LNCAP (cell line): Measurements from ENCODE around the gene PPP1R3C.

Experiments used
- TF ChIP-seq, protein P1 (sequence below): fragments of 450-650 bp; IDR thresholded peaks from 2 replicates; pipeline ENCODE4 v1.5.1; 2017; ENCODE audit warnings: mild to moderate bottlenecking

Gene PPP1R3C

DNA sequence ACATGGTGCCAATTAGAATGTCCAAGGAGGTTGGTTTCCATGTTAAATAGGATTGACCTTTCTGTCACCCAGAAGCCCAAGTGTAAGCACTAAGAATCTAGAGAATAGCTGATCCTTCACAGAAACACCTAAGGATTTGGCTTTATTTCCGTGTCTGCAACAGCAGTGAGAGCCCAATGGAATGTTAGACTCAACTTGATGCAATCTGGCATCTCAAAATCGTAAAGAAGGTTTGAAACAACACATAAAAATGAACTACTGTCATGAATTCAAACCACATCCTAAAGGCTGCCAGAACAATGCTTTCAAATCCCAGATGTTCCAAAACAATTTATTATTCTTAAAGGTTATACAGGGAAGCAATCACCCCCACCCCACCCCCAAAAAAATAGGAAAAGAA, 18.6 kb downstream of the PPP1R3C start:
- TF ChIP-seq, protein P1, sequence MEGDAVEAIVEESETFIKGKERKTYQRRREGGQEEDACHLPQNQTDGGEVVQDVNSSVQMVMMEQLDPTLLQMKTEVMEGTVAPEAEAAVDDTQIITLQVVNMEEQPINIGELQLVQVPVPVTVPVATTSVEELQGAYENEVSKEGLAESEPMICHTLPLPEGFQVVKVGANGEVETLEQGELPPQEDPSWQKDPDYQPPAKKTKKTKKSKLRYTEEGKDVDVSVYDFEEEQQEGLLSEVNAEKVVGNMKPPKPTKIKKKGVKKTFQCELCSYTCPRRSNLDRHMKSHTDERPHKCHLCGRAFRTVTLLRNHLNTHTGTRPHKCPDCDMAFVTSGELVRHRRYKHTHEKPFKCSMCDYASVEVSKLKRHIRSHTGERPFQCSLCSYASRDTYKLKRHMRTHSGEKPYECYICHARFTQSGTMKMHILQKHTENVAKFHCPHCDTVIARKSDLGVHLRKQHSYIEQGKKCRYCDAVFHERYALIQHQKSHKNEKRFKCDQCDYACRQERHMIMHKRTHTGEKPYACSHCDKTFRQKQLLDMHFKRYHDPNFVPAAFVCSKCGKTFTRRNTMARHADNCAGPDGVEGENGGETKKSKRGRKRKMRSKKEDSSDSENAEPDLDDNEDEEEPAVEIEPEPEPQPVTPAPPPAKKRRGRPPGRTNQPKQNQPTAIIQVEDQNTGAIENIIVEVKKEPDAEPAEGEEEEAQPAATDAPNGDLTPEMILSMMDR = no peak

DNA sequence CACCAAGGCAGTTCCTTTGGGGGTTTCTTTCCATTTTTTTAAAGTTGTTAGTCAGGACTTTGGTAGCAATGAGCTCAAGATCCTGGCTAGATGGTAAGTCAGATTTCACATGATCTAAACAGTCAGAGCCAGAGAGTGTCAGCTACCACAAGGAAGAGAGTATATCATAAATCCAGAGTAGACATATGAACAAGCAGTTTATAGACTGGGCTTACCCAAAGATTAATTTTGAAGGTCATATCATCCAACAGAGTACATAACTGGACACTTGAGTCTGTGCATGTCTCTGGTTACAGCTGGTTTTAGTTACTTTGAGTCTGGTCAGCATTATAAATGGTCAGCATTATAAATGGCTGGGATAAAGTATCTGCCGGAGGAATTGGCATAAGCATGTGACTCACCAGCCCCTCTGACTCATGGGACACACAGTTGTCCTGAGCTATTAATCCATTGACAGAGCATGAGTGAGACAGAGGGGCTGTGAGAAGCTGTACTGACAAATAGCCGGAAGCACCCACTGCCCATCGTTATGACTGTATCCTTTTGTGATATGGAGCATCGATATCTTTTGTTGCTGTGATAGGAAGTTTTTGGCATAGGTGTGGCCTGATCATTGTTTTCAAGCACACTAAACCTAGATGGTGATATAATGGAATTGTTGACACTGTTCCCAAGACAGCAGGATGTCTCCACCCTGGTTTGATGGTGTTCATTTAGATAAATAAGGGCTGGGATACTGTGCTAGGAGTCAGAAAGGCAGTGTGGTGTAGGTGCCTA, 19.3 kb downstream of the PPP1R3C start:
- TF ChIP-seq, protein P1 = no peak

DNA sequence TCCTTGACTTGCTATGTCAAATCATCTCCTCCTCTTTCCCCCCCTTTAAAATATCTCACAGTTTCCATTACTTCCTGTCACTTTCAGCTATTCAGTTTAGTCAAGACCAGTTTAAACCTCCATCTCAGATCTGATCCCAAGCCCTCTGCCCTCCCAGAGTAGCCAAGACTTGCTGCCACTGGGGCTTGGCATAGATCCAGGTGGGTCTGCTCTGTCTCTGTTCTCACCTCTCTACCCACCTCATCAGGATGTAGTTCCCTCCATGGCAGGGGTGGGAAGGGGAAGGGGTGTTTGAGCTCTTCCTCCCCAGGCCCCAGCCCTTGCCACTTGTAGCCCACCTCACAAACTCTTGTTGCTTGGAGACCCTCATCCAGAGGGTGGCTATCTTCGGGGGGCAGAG, 22.0 kb downstream of the PPP1R3C start:
- TF ChIP-seq, protein P1 = no peak

DNA sequence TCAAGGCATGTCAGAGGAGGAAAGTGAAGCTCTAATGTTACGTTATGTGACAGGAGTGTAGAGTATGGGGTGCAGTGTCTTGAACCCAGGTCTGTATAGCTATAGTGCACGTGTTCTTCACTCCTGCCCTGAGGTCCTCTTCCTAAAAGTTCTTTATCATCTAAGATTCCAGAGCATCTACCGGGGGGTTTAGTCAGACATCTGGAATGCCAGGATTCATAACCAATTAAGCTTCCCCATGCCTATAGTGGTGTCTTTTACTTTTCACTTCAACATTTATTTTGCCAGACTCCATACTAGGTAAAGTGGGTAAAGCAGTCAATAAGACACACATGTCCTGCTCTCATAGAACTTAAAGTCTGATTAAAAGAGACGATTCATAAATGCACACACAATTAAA, 22.4 kb downstream of the PPP1R3C start:
- TF ChIP-seq, protein P1 = no peak

DNA sequence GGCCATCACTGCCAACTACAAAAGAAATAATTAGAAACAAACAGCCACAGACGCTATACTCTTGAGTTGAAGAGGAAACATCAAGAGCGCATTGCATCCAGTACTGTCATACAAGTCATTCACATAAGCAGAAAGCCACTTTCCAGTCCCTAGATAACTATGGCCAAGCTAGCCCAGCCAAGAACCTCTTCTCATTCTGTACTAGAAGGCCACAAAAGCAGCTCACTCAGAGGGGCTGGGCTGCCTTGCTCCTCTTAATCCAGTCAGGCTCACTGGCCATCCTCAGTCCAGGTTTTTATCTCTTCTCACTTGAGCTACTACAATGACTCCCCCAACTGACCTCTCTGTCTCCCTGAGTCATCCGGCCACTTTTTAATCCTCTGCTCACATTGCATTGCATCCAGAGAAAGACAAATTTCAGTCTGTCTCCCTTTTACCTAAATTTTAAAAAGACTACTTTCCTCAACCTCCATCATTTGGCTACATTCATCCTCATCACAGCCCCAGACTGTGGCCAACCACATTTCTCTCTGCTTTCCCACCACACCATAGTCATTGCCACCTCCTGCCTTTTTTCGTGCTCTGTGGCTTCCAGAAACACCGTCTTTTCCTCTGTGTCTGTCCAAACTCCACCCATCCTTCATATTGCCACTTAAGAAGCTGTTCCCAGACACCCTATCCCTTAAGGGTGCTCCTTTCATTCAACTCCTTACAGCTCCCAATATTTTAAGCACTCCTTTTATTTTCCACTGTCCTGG, 25.0 kb downstream of the PPP1R3C start:
- TF ChIP-seq, protein P1 = no peak

DNA sequence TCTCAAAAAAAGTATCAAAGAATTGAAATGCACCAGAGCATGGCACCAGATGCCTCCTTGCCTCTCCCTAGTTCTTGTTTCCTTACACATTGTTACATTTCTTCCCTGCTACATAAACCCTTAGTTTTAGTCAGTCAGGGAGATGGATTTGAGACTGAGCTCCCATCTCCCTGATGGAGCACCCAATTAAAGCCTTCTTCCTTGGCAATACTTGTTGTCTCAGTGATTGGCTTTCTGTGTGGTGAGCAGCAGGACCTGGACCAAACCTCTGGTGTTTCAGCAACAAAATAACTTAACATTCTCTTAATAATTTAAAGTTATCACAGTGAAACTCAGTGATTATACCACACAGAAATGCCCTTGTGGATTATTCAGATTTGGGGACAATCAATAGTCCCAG, 26.9 kb downstream of the PPP1R3C start:
- TF ChIP-seq, protein P1 = no peak

DNA sequence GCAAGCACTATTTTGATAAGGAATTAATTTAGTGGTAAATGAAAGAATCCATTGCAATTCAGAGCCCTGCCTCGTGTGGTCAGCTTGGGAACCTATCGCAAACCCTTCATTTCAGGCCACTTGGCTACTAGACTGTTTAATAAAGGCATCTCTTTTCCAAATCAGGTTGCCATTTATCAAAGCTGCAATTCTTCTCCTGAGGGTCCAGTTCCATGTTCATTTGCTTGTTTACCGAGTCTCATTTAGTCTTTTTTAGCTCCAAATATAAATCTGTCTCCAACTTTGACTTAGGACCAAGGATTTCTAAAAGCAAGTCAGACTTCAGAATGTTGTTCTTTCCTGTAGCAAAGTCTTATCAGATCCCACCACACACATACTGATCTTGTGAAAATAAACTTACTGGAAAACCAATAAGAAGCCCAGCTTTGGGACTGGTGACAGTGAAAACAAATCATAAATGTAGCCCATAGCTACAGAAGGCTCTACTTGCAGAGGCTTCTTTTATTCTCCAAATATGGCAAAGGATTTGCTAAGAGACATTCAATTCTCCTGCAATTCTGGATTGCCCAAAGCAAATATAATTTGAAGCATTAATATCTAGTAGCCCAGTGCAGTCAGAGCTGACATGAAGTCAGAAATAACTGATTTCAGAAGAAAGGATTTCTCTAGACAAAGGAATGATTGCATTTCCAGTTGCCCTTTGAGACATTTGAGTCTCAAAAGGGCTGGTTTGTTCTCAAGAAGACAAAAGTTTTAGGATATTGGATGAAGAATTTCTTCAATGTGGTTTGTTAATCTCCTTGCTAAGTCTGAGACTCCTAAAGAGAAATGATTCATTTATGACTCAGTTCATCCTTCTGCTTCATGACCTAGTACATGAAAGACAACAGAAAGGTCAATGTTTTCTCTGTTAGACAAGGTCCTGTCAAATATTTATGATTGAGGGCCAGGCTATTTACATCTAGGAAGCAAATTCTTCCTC, 28.0 kb downstream of the PPP1R3C start:
- TF ChIP-seq, protein P1 = no peak
